WERI-Rb-1 (cell line): ENCODE measurements around the gene SPSB1.

Experiments
- DNase-seq: peaks from one replicate; pipeline ENCODE4 v3.0.0-alpha.2; 2020
- H3K27ac ChIP-seq: fragments of 250-450 bp; sonication (Bioruptor Pico); 2 replicates; pipeline ENCODE4 v1.5.1; 2020; ENCODE audit warnings: mild to moderate bottlenecking, moderate library complexity
- H3K27me3 ChIP-seq: fragments of 250-450 bp; sonication (Bioruptor Pico); 2 replicates; pipeline ENCODE4 v1.5.1; 2021; ENCODE audit warnings: mild to moderate bottlenecking, low read depth, moderate library complexity; ENCODE audit not compliant: insufficient read depth, severe bottlenecking
- H3K36me3 ChIP-seq: fragments of 250-450 bp; sonication (Bioruptor Pico); 2 replicates; pipeline ENCODE4 v1.5.1; 2020; ENCODE audit warnings: mild to moderate bottlenecking, moderate library complexity
- H3K4me3 ChIP-seq: 2 replicates; pipeline ENCODE4 v1.5.1; 2011; ENCODE audit warnings: low read depth, mild to moderate bottlenecking, control low read depth, low read length
- H3K9me3 ChIP-seq: fragments of 250-450 bp; sonication (Bioruptor Pico); 2 replicates; pipeline ENCODE4 v1.5.1; 2021; ENCODE audit warnings: mild to moderate bottlenecking, moderate library complexity; ENCODE audit not compliant: severe bottlenecking
- TF ChIP-seq, protein P1 (sequence below): IDR thresholded peaks from 2 replicates; pipeline ENCODE4 v1.5.1; 2011; ENCODE audit warnings: low read depth, mild to moderate bottlenecking, control low read depth, inconsistent platforms, low read length

The SPSB1 gene

DNA sequence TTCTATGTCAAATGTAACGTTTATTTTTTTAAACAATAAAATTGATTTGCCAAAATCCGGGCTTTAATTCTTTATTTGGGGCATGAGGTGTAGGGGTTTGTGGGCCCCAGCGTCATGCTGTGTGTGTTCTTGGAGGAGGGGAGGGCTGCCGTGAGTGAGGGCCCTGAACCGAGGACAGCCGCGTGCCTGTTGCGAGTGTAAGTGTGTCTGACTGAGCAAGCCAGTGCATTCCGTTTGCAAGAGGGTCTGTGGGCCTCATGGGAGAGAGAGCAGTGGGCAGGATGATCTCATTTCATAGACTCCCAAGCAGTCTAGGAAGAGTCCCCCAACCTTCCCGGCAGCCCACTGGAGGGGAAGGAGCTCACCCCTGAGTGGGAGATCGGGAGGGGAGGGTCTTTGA lies 21.4 kb upstream of the SPSB1 start:
- TF ChIP-seq, protein P1, sequence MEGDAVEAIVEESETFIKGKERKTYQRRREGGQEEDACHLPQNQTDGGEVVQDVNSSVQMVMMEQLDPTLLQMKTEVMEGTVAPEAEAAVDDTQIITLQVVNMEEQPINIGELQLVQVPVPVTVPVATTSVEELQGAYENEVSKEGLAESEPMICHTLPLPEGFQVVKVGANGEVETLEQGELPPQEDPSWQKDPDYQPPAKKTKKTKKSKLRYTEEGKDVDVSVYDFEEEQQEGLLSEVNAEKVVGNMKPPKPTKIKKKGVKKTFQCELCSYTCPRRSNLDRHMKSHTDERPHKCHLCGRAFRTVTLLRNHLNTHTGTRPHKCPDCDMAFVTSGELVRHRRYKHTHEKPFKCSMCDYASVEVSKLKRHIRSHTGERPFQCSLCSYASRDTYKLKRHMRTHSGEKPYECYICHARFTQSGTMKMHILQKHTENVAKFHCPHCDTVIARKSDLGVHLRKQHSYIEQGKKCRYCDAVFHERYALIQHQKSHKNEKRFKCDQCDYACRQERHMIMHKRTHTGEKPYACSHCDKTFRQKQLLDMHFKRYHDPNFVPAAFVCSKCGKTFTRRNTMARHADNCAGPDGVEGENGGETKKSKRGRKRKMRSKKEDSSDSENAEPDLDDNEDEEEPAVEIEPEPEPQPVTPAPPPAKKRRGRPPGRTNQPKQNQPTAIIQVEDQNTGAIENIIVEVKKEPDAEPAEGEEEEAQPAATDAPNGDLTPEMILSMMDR, result no peak
- Histone ChIP-seq H3K9me3 (no peaks in the 10 kb centered on the region), H3K4me3 (no peak overlapping the region), H3K27ac (no peak overlapping the region), H3K36me3 (no peaks in the 10 kb centered on the region), H3K27me3 (no peaks in the 10 kb centered on the region)
- no peak for DNase-seq

DNA sequence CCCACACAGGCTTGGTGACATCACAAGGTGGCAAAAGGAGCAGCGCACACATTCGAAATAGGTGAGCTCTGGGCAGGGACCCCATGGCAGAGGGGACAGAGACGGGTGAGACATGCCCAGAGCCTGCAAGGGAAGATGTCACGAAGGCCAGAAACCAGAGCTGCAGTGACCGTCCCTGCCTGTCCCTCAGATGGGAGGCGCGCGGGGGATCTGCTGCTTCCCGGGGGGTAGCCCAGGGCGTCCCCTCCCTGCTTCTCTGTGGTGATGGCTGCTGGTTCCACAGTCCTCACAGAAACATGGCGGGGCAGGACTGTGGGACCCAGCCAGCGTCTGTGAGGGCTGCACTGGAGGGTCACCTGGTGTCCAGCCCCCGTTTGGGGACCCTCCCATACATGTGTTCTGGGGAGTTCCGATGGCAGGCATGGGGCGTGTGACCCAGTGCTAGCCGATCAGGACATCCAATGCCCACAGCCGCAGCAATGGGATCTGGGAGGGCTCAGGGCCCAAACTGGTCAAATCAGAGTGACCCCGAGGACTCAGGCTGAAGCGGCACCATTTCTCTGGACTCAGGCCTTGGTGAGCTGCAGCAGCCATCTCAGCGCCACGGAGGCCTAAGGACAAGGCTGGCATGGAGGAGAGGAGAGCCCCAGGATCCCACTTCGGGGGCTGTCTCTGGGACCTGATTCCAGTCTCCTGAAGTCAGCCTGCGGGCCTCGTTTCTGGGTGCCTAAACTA lies 20.7 kb upstream of the SPSB1 start:
- no peak for DNase-seq
- H3K4me3 ChIP-seq, result no peak overlapping the region
- H3K27ac ChIP-seq, result no peak overlapping the region
- TF ChIP-seq, protein P1, result no peak
- no peaks in the 10 kb centered on the region for H3K27me3 ChIP-seq
- no peaks in the 10 kb centered on the region for H3K9me3 ChIP-seq
- H3K36me3 ChIP-seq, result no peaks in the 10 kb centered on the region

DNA sequence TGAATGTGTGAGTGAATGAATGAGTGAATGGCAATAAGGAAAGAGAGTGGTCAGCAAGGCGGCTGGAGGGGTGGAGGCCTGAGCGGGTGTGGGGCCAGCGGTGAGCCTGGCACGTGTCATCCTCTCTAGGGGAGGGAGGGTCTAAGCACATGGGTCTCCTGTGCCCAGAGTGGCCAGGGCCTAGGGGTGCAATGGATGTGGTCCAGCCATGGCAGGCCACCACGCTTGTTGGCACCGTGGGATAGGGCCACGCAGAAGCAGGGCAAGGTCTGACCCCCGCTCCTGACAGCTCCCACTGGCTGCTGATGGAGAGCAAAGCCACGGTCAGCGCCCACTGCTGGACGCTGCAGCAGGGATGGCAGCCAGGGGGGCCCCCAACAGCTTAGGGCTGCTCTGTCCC lies 19.5 kb upstream of the SPSB1 start:
- DNase-seq, result no peak
- no peaks in the 10 kb centered on the region for H3K27me3 ChIP-seq
- no peaks in the 10 kb centered on the region for H3K9me3 ChIP-seq
- H3K27ac ChIP-seq, result no peak overlapping the region
- no peaks in the 10 kb centered on the region for H3K36me3 ChIP-seq
- H3K4me3 ChIP-seq, result no peak overlapping the region
- TF ChIP-seq, protein P1, result no peak

DNA sequence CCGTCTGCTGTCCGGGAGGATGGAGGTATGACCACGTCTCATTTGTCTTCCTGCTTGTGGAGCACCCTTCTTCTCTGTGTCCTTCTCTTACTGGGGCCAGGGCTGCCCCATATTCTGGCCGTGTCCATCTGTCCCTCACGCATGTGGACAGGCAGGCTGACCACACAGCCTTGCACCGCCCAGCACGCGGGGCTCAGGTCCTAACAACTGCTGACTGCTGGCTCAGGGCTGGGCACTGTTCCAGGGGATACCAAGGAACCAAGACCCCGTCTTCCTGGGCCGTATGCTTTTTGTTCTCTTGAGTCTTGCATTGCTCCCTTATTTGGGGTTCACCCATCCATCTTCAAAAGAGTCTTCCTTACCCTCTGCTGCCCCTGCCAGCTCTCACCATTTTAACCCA lies 17.5 kb upstream of the SPSB1 start:
- Histone ChIP-seq H3K4me3 (no peak overlapping the region), H3K27ac (no peak overlapping the region), H3K36me3 (no peaks in the 10 kb centered on the region), H3K27me3 (no peaks in the 10 kb centered on the region), H3K9me3 (no peaks in the 10 kb centered on the region)
- TF ChIP-seq, protein P1, result no peak
- DNase-seq, result no peak

DNA sequence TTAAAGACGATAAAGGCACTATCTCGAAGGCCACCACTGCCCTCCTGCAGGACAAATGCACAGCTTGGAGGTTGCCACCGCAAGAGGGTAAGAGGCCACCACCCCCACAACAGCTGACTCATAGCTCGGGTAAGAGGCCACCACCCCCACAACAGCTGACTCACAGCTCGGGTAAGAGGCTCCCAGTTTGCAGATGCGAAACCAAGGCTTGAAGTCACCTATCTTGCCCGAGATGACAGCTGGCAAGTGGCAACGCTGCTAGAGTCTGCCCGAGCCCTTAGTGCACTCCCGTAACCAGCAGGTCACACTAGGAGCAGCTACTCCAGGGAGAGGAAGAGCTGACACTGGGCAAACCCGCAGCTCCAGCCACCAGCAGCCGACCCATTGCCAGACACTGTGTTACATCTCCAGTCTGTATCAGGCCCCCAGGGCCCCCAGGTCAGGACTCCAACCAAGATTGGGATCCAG lies 17.1 kb upstream of the SPSB1 start:
- Histone ChIP-seq H3K27ac (no peak overlapping the region), H3K27me3 (no peaks in the 10 kb centered on the region), H3K9me3 (no peaks in the 10 kb centered on the region), H3K4me3 (no peak overlapping the region), H3K36me3 (no peaks in the 10 kb centered on the region)
- peak; percentile 48 for DNase-seq
- TF ChIP-seq, protein P1, result no peak

DNA sequence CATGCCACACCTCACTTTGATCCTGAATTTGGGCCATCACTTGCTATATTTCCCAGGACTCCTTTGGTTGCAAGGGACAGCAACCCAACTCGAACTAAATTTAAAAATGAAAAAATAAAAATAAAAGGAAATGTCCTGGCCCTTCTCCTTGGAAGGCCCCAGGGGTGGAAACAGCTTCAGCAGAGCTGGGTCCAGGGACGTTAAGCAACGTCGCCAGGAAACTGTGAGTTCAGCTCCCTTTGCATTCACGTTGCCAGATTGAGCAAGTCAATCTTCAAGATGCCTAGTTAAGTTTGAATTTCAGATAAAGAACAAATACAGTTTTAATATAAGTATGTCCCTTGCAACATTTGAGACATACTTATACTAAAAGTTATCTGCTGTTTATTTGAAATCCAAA lies 14.6 kb upstream of the SPSB1 start:
- Histone ChIP-seq H3K36me3 (no peaks in the 10 kb centered on the region), H3K4me3 (no peak overlapping the region), H3K27ac (no peak overlapping the region), H3K9me3 (no peaks in the 10 kb centered on the region), H3K27me3 (no peaks in the 10 kb centered on the region)
- TF ChIP-seq, protein P1, result no peak
- no peak for DNase-seq
